Measurements from ENCODE around the gene SGO2.
"Not testable (repeated sequence)": the region's sequence is repeated elsewhere in the genome, so short reads cannot be mapped to it uniquely, and the experiment has no call there.

SGO2 gene

GRCh38 chr2:200523158-200523557, 2.8 kb upstream of the SGO2 start:
- DNase-seq = no peak

GRCh38 chr2:200523604-200524003, 2.4 kb upstream of the SGO2 start:
- DNase-seq = no peak

- DNase-seq = no peak
Observed at GRCh38 chr2:200525066-200525465, 941 bp upstream of the SGO2 start.

GRCh38 chr2:200525551-200525881, 491 bp upstream of the SGO2 start:
- DNase-seq = no peak

- DNase-seq = no peak
Observed at GRCh38 chr2:200528228-200528627, 2.2 kb downstream of the SGO2 start.

GRCh38 chr2:200533754-200534153, 7.7 kb downstream of the SGO2 start:
- no peak for DNase-seq

GRCh38 chr2:200534572-200534971, 8.6 kb downstream of the SGO2 start:
- no peak for DNase-seq

GRCh38 chr2:200538139-200538538, 12.1 kb downstream of the SGO2 start:
- no peak for DNase-seq

GRCh38 chr2:200540793-200541192, 14.8 kb downstream of the SGO2 start:
- DNase-seq = no peak

GRCh38 chr2:200566596-200566995, 40.6 kb downstream of the SGO2 start:
- not testable (repeated sequence) for DNase-seq

- DNase-seq = no peak
Observed at GRCh38 chr2:200567932-200568331, 41.9 kb downstream of the SGO2 start.

- DNase-seq = no peak
Observed at GRCh38 chr2:200575957-200576356, 50.0 kb downstream of the SGO2 start.

GRCh38 chr2:200577027-200577426, 51.0 kb downstream of the SGO2 start:
- no peak for DNase-seq

GRCh38 chr2:200578778-200579177, 52.8 kb downstream of the SGO2 start:
- no peak for DNase-seq

- DNase-seq = no peak
Observed at GRCh38 chr2:200584639-200585038, 58.6 kb downstream of the SGO2 start.

- no peak for DNase-seq
Observed at GRCh38 chr2:200585340-200585729, 59.3 kb downstream of the SGO2 start.

GRCh38 chr2:200585730-200586643, 60.0 kb downstream of the SGO2 start, which contains the start of gene AOX1:
AOX1 (plus strand) TSS chr2:200586014; CDS start chr2:200586109, 95 bp downstream.
- DNase-seq = no peak

GRCh38 chr2:200586644-200586975, 60.6 kb downstream of the SGO2 start:
- no peak for DNase-seq

GRCh38 chr2:200587007-200587616, 61.1 kb downstream of the SGO2 start:
- no peak for DNase-seq

GRCh38 chr2:200588076-200588678, 62.2 kb downstream of the SGO2 start:
- no peak for DNase-seq

GRCh38 chr2:200590090-200590489, 64.1 kb downstream of the SGO2 start:
- no peak for DNase-seq

- DNase-seq = no peak
Observed at GRCh38 chr2:200591308-200591707, 65.3 kb downstream of the SGO2 start.

- DNase-seq = no peak
Observed at GRCh38 chr2:200592406-200593075, 66.5 kb downstream of the SGO2 start.

- no peak for DNase-seq
Observed at GRCh38 chr2:200593905-200594304, 67.9 kb downstream of the SGO2 start.

Measured in NCI-H2081 (cell line).